Measurements from ENCODE around the gene ZNF236. TPM values are rescaled to one million over a fixed set of nuclear protein-coding genes. Genes with fewer than 3 reads are reported as not detected.

The ZNF236 gene
- total and polyA plus RNA-seq, 7 donors, result 0.60 to 26.6 (median 18.9) TPM

GRCh38 chr18:76889091-76889699, 66.8 kb downstream of the ZNF236 start:
- H3K27ac ChIP-seq, result no peak overlapping the region
- WGBS, 2 donors, result 95 to 96% methylated on average over 8 of the region's 8 CpGs
- peaks cover 0 to 64% (median 6%) of the 10 kb centered on the region in 4 donors for H3K36me3 ChIP-seq
- no peak overlapping the region for H3K4me3 ChIP-seq
- intact Hi-C loops (cut with DNase I), result no loop called here
- H3K27me3 ChIP-seq, result no peaks in the 10 kb centered on the region
- H3K4me1 ChIP-seq, result no peaks in the 10 kb centered on the region
- DNase-seq, result no peak
- H3K9me3 ChIP-seq, result no peaks in the 10 kb centered on the region
- TF ChIP-seq EP300 (IDR thresholded peaks at IDR 0.05) (no peak), POLR2AphosphoS5 (IDR thresholded peaks at IDR 0.05) (no peak), POLR2A (IDR thresholded peaks at IDR 0.05) (no peak), CTCF (IDR thresholded peaks at IDR 0.05) (no peak)

- Histone ChIP-seq H3K36me3 (peaks cover 30 to 65% (median 32%) of the 10 kb centered on the region in 4 donors), H3K4me1 (no peaks in the 10 kb centered on the region), H3K27me3 (no peaks in the 10 kb centered on the region), H3K27ac (no peak overlapping the region), H3K4me3 (no peak overlapping the region), H3K9me3 (no peaks in the 10 kb centered on the region)
- intact Hi-C loops (cut with DNase I), result no loop called here
- WGBS, 2 donors, result 96 to 98% methylated on average over 5 of the region's 5 CpGs
- TF ChIP-seq CTCF (IDR thresholded peaks at IDR 0.05) (no peak), EP300 (IDR thresholded peaks at IDR 0.05) (no peak), POLR2AphosphoS5 (IDR thresholded peaks at IDR 0.05) (no peak), POLR2A (IDR thresholded peaks at IDR 0.05) (no peak)
- no peak for DNase-seq
These were observed 70.5 kb downstream of the ZNF236 start for GRCh38 chr18:76892832-76893231.

- H3K9me3 ChIP-seq, result no peaks in the 10 kb centered on the region
- TF ChIP-seq EP300 (IDR thresholded peaks at IDR 0.05) (no peak), CTCF (IDR thresholded peaks at IDR 0.05) (no peak), POLR2AphosphoS5 (IDR thresholded peaks at IDR 0.05) (no peak), POLR2A (IDR thresholded peaks at IDR 0.05) (no peak)
- WGBS, 2 donors, result 96 to 98% methylated on average over 37 of the region's 37 CpGs
- intact Hi-C loops (cut with DNase I), result no loop called here
- no peak for DNase-seq
- H3K4me3 ChIP-seq, result no peak overlapping the region
- peaks cover 31 to 68% (median 37%) of the 10 kb centered on the region in 4 donors for H3K36me3 ChIP-seq
- H3K4me1 ChIP-seq, result no peaks in the 10 kb centered on the region
- H3K27ac ChIP-seq, result no peak overlapping the region
- no peaks in the 10 kb centered on the region for H3K27me3 ChIP-seq
These were observed 72.4 kb downstream of the ZNF236 start for GRCh38 chr18:76894566-76895346.

- DNase-seq, result no peak
- Histone ChIP-seq H3K27ac (no peak overlapping the region), H3K27me3 (no peaks in the 10 kb centered on the region), H3K4me1 (no peaks in the 10 kb centered on the region), H3K36me3 (peaks cover 31 to 69% (median 37%) of the 10 kb centered on the region in 4 donors), H3K9me3 (no peaks in the 10 kb centered on the region), H3K4me3 (no peak overlapping the region)
- intact Hi-C loops (cut with DNase I), result no loop called here
- WGBS, 2 donors, result 98% methylated on average over 3 of the region's 3 CpGs
- no peak for TF ChIP-seq CTCF (IDR thresholded peaks at IDR 0.05)
- TF ChIP-seq POLR2A (IDR thresholded peaks at IDR 0.05), result no peak
- no peak for TF ChIP-seq POLR2AphosphoS5 (IDR thresholded peaks at IDR 0.05)
- no peak for TF ChIP-seq EP300 (IDR thresholded peaks at IDR 0.05)
These were observed 73.1 kb downstream of the ZNF236 start for GRCh38 chr18:76895498-76895897.

Measured in sigmoid colon (tissue), 7 donors.